HL-60/S4 treated with retinoic acid at 250 ng/mL for 4 days and 3 days (cell line): ENCODE results near the gene ABCC10.
"Not testable (repeated sequence)": the region's sequence is repeated elsewhere in the genome, so short reads cannot be mapped to it uniquely, and the experiment has no call there.

ENCODE experiments used
- in situ Hi-C: fragments of 300-500 bp; cut with MboI; formaldehyde crosslinking; loops from 2 replicates; pipeline ENCODE4 v1.7.0; 2022; ENCODE audit warnings: low sequenced_read_pairs

Gene ABCC10

GRCh38 chr6:43444582-43444981 is 17.2 kb downstream of the ABCC10 start:
- in situ Hi-C loops, result no loop called here

DNA sequence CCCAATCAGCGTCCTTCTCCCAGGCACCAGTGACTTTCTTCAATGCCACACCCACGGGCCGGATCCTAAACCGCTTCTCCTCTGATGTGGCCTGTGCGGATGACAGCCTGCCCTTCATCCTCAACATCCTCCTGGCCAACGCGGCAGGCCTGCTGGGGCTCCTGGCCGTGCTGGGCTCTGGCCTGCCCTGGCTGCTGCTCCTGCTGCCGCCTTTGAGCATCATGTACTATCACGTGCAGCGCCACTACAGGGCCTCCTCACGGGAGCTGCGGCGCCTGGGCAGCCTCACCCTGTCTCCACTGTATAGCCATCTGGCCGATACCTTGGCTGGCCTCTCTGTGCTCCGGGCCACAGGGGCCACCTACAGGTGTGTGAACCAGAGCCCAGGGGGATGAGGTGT is 18.2 kb downstream of the ABCC10 start:
- in situ Hi-C loops, result no loop called here

- in situ Hi-C loops, result no loop called here
Measured at GRCh38 chr6:43447604-43448003, 20.3 kb downstream of the ABCC10 start.

GRCh38 chr6:43448916-43449315 is 21.6 kb downstream of the ABCC10 start:
- in situ Hi-C loops, result no loop called here

- in situ Hi-C loops, result no loop called here
Measured at GRCh38 chr6:43450699-43451131, 23.4 kb downstream of the ABCC10 start.

DNA sequence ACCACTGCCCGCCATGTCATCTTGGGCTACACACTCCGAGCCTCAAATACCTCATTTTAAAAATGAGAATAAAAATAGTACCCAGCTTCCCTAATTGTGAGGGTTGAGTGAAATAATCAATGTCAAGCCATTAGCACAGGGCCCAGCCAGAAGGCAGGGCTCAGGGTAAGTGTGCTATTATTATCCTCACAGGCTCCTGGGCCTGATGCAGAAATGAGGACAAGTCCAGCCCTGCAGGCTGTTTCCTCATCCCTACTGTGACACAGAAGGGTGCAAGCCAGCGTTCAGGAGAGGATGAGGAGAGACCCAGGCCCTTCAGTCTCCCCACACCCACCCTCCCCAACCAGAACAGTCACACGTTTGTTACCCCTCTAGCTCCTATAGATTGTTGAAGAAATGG is 24.0 kb downstream of the ABCC10 start:
- in situ Hi-C loops, result no loop called here

GRCh38 chr6:43451939-43452338 is 24.6 kb downstream of the ABCC10 start:
- in situ Hi-C loops, result no loop called here

DNA sequence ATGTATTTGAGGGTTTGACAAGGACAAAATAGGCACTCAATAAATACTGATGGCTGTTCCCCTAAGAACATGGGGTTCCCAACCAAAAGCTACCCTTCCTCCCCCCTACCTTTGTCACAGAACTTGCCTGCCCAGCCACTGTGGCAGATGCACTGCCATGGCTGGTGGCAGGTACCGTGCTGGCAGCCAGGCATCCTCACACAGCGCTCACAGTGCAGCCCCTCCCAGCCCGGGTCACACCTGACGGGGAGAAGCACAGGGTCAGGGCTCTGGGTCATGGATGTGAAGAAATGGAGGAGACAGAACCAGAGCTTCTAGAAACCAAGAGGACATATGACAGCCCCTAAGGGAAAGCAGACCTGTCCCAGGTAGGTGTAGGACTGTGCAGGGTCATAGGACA is 25.6 kb downstream of the ABCC10 start:
- in situ Hi-C loops, result no loop called here

DNA sequence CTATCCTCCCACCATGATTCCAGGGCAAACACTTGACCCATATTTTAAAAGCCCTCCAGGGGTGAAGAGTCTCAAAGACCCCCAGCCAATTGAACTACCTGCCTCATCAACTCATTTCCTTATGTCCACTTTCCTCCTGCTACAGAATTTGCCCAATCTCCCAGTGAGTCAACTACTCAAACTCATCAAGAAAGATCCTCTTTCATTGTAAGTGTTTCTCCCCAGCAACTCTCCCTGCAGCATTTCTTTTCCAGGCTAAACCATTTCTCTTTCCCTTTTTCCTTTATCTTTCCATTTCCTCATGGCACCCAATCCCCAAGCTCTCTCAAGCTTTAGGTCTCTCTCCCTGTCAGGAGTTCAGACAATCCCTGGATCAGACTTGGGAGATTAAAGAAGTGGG is 26.5 kb downstream of the ABCC10 start:
- in situ Hi-C loops, result no loop called here

DNA sequence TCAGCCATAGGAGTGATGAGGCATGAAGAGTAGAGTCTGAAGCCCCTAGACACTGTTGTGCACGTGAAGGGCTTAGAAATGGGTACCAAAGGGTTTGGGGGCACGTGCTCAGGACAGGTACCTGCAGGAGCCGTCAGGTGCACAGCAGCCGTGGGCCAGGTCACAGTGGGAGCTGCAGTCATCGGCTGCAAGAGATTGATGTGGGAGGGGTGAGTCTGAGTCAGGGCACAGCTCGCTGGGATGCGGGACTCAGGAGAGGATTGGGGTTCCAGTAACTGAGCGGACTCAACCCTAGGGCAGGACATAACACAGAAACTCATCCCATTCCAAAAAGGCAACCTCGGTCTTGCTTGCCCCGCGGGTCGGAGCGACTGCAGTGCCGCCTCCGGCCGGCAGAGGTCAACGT is 27.0 kb downstream of the ABCC10 start:
- in situ Hi-C loops, result no loop called here

DNA sequence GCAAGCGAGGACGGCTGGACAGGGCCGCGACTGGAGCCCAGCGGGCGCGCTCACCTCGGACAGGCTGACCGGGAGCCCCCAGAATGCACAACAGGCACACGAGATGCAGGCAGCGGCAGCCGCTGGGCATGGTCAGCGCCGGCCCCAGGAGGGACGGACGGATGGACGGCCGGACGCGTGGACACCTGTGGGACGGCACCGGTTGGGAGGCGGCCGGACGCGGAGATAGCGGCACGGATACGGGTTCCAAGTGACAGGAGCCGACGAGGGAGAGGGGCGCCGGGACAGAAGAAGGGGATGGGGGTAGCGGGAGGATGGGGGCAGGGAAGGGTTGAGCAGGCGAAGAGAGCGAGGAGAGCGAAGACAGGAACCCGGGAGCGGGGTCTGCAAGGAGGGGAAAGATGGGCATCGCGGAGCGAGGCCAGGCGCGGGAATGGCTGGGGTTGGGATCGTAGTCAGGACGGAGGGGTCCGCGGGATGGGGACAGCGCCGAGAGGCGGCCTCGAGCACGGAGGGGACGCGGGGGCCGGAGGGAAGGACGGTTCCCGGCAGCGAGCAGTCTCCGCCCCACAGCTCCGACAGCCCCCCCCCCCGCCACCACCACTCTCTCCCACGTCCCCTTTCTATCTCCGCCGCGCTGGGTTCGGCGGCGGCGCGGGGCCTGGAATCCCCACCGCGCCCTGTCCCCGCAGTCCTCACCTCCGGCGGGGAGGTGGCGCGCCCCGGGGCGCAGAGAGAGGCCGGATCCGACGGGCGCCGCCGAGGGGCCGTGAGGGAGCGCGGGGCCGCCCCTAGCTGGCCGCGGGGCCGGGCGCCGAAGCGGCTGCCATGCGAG is 27.6 kb downstream of the ABCC10 start:
- in situ Hi-C loops, result no loop called here

DNA sequence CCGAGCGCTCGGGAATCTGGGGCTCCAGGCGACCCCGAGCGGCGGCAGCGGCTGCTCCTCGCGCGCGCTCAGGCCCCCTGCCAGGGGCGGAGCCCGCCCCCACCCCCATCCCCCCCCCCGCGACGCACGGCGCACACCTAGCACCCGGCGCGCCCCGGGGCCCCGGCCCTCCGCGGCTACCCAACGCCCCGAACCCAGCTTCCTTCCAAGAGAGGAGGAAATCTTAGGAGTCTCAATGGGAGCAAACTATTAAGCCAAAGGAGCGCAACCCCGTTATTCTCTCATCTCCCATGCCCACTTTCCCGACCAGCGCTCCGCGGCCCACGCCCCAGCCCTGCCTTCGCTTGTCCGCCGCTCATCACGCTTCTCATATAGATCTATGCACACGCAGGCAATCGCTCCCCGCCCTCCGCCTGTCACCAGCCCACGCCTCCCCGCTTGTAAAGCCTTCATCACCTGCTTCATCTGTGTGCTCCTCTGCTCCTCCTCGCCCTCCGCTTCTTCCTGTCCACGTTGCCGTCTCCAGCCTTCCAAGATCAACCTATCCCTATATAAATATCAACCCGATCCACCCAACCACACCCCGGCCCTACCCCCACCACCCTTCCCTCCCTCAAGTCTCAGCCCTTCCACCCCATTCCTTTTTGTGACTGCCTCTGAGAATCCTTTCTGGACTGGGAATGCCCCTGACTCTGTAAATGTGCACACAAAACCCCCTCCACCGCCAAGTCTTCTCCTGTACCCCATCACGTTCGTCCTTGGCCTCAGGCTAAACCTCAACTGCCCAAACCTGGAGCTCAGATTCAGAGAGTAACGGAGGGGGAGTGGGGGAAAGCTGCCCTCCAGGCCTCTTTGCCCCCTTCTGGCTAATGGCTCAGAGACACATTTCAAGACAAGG is 28.4 kb downstream of the ABCC10 start, which contains the start of gene DLK2:
Gene DLK2, minus strand, starts transcription at position 18 of the 898 bp plus-strand sequence. CDS start 723 bp downstream, outside the sequence.
- in situ Hi-C loops, result no loop called here

- in situ Hi-C loops, result no loop called here
Measured at GRCh38 chr6:43457643-43458042, 30.3 kb downstream of the ABCC10 start.

DNA sequence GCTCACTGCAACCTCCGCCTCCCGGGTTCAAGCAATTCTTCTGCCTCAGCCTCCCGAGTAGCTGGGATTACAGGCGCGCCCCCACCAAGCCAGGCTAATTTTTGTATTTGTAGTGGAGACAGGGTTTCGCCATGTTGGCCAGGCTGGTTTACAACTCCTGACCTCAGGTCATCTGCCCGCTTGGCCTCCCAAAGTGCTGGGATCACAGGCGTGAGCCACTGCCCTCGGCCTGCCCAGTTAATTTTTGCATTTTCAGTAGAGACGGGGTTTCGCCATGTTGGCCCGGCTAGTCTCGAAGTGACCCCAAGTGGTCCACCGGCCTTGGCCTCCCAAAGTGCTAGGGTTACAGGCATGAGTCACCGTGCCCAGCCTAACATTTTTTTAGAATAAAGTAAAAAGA is 30.8 kb downstream of the ABCC10 start:
- in situ Hi-C loops, result not testable (repeated sequence)

GRCh38 chr6:43459535-43459934 is 32.2 kb downstream of the ABCC10 start:
- in situ Hi-C loops, result no loop called here

DNA sequence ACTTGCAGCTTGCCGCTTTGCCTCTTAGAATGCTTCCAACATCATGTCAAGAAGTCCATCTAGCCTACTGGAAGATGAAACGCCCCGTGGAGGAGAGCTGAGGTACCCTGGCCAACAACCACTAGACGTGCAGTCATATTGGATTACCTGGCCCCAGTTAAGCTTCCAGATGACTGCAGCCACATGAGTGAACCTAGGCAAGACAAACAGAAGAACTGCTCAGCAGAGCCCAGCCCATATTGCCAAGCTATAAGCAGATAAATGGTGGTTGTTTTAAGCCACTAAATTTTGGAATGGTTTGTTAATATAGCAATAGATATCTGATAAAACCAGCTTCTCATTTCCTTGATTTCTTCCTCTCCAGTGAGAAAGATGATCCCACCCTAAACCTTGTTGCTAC is 32.7 kb downstream of the ABCC10 start:
- in situ Hi-C loops, result no loop called here

GRCh38 chr6:43461936-43462335 is 34.6 kb downstream of the ABCC10 start:
- in situ Hi-C loops, result no loop called here

DNA sequence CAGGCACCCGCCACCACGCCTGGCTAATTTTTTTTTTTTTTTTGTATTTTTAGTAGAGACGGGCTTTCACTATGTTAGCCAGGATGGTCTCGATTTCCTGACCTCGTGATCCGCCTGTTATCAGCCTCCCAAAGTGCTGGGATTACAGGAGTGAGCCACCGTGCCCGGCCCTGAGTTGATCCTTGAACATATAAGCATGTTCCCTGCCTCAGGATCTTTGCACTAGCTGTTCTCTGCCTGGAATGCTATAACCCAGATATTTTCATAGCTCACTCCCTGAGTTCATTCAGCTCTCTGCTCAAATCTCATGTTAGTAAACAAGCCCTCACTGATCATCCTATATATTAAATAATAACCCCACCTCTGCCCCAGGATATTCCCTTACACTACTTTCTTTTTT is 37.0 kb downstream of the ABCC10 start:
- in situ Hi-C loops, result no loop called here

DNA sequence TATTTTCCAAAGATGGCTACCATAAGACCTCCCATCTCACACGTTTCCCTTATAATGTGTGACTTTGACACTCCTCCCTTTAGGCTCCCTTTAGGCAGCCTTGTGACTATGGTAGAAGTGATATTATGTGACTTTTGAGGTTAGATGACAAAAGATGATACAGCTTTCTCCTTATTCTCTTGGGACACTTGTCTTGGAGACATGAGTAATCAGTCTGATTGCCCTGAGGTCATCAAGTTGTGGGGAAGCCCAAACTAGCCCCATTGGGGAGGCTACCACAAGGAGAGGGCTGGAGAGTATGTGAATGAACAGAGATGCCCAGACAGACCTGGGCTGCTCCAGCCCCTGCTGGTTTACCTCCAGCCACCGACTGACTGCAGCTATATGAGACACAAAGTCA is 38.6 kb downstream of the ABCC10 start:
- in situ Hi-C loops, result no loop called here

DNA sequence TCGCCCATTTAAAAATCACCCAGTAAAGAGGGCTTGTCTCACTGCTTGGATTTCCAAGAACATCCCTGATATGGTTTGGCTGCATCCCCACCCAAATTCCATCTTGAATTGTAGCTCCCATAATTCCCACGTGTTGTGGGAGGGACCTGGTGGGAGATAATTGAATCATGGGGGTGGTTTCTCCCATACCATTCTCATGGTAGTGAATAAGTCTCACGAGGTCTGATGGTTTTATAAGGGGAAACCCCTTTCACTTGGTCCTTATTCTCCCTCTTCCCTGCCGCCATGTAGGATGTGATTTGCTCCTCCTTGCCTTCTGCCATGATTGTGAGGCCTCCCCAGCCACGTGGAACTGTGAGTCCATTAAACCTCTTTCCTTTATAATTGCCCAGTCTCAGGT is 39.9 kb downstream of the ABCC10 start:
- in situ Hi-C loops, result not testable (repeated sequence)

- in situ Hi-C loops, result no loop called here
Measured at GRCh38 chr6:43467752-43468151, 40.4 kb downstream of the ABCC10 start.

GRCh38 chr6:43468240-43468639 is 40.9 kb downstream of the ABCC10 start:
- in situ Hi-C loops, result no loop called here
